GM12873 (cell line): ENCODE data around the gene BCL11A.

ENCODE experiments used
- TF ChIP-seq, protein P1 (sequence below): IDR thresholded peaks from 2 replicates; pipeline ENCODE4 v1.5.1; 2012; ENCODE audit warnings: low read depth, mild to moderate bottlenecking, moderate library complexity, low read length, control low read depth; ENCODE audit not compliant: insufficient read depth; ENCODE audit errors: missing control alignments

The BCL11A gene

DNA sequence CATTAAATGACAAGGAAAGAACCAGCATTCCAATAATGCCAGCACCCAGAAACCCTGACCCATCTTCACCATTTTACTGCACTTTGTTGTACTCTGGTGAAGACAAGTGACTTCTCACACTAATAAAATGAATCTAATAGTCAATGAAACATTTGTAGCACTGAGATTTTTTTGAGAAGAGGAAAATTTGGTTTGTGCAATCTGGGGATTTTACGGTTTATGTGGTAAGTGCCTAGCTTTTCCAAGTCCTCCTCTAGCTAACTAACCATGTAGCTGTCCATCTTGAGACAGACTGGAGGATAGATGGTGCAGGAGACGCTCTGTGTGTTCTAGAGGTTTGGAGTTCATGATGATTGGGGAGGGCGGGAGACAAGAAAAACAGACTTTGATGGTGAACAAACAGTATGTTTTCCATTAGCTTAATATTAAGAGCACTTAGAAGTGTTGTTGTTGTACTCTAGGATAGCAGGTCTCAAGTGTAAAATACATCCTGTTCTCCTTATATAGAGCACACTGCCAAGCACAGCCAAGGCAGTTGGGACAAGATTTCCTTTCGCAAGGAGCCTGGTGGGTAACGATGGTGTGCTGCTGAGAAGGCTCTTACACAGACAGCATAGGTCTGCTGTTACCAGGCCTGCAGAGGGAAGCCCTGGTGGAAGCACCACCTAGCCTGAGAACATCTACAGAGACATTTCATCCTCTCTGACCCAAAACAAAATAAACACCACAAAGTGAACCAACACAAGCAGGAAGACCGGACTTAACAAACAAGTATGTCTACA is 83.7 kb downstream of the BCL11A start:
- TF ChIP-seq, protein P1, sequence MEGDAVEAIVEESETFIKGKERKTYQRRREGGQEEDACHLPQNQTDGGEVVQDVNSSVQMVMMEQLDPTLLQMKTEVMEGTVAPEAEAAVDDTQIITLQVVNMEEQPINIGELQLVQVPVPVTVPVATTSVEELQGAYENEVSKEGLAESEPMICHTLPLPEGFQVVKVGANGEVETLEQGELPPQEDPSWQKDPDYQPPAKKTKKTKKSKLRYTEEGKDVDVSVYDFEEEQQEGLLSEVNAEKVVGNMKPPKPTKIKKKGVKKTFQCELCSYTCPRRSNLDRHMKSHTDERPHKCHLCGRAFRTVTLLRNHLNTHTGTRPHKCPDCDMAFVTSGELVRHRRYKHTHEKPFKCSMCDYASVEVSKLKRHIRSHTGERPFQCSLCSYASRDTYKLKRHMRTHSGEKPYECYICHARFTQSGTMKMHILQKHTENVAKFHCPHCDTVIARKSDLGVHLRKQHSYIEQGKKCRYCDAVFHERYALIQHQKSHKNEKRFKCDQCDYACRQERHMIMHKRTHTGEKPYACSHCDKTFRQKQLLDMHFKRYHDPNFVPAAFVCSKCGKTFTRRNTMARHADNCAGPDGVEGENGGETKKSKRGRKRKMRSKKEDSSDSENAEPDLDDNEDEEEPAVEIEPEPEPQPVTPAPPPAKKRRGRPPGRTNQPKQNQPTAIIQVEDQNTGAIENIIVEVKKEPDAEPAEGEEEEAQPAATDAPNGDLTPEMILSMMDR: no peak

DNA sequence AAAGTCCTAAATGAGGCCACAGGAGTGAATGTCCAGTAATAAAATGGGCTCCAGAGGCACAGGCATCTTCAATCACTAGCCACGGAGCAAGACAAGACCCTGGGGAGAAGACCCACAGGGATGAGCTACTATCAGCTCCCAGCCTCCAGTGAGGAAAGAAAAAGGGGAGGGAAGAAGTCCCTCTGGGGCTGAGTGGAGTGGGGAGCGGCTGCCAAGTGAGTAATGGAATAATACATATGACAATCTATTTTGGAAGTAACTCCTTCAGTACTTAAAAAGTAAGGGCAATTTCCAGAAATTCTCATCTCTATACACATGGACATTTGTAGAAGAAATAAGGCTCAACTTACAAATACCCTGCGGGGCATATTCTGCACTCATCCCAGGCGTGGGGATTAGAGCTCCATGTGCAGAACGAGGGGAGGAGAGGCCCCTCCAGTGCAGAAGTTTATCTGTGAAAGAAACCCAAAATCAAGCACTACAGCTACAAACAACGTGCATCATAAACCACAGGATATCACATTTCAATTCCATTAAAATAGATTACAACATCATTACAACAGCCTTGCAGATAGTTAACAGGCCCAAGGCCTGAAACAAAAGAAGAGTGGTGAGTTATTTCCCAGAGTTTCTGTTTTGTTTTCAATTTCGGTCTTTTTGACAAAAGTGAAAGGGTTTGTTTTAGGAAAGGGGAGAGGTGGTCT is 84.9 kb downstream of the BCL11A start:
- TF ChIP-seq, protein P1: no peak

DNA sequence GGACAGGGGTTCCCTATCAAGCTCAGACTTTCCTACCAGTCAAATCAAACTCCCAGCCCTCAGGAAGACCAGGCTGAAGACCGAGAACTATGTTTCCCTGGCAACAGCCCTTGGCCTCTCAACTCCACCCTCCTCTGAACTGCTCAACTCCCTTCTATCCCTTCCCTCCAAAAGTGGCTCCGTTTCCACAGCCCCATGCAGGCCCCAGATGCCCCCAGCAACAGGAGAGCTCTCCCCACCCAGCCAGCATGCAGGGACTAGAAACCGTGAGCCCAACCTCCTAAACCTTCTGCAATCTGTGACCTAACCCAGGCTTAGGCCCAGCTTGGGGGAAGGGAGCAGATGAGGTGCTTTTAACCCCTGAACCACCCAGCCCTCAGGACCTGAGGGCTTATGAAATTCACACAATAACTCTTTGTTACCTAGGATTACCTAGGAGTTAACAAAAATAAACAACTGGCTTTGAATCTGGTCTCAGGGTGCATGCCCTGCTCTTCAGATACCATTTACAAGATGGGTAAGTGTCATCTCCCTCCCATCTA is 87.2 kb downstream of the BCL11A start:
- TF ChIP-seq, protein P1: no peak

DNA sequence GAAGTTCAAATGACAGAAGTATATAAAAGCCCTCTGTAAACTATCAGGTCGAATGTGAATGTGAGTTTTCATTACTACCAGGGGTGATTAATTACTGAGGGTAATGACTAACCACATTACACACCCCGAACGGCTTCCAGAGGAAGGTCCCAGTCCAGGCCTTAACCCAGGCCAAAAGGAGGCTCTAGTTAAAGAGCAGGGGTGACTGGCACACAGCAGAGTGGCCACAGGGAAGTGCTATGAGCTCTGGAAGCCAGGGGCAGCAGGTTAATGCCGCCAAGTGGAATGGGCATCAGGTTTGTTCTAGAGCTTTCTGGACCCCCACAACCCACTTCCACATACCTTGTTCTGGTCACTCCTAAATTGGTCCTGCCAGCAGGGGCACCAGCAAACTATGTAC is 87.7 kb downstream of the BCL11A start:
- TF ChIP-seq, protein P1: no peak

DNA sequence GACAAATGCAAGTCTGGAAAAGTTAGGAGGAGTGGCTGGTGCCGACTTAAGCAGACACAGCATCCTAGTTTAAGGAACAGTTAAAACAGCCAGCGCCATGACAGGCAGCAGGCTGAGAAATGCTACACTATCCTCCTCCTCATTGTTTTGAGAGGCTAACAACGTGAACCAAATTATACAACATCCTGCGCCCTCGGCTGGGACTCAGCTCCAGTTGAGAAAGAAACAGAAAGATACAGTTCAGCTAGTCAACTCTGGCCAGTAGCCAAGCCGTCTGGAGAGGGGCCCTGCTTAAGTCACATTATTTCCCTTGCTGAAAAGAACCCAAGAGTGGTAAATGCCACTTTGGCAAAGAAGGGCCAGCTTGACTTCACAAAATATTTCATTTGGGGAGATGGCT is 90.2 kb downstream of the BCL11A start:
- TF ChIP-seq, protein P1: no peak

DNA sequence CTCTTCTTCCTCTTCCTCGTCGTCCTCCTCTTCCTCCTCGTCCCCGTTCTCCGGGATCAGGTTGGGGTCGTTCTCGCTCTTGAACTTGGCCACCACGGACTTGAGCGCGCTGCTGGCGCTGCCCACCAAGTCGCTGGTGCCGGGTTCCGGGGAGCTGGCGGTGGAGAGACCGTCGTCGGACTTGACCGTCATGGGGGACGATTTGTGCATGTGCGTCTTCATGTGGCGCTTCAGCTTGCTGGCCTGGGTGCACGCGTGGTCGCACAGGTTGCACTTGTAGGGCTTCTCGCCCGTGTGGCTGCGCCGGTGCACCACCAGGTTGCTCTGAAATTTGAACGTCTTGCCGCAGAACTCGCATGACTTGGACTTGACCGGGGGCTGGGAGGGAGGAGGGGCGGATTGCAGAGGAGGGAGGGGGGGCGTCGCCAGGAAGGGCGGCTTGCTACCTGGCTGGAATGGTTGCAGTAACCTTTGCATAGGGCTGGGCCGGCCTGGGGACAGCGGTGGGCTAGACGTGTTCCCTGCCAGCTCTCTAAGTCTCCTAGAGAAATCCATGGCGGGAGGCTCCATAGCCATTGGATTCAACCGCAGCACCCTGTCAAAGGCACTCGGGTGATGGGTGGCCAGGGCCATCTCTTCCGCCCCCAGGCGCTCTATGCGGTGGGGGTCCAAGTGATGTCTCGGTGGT is 91.9 kb downstream of the BCL11A start:
- TF ChIP-seq, protein P1: no peak
